Endodermal cell (in vitro differentiated cells): ENCODE results near the gene VIL1. TPM values are rescaled to one million over a fixed set of nuclear protein-coding genes. Genes with fewer than 3 reads are reported as not detected.

Experiments
- DNase-seq: peaks from one replicate; pipeline ENCODE4 v3.0.0-alpha.2; 2017
- H3K27ac ChIP-seq: 2 replicates; pipeline ENCODE4 v1.5.1; 2013; ENCODE audit warnings: mild to moderate bottlenecking, low read depth, low read length, moderate library complexity
- H3K27me3 ChIP-seq: 2 replicates; pipeline ENCODE4 v1.6.1; 2013; ENCODE audit warnings: mild to moderate bottlenecking, low read length, moderate library complexity; ENCODE audit not compliant: insufficient read depth, control insufficient read depth, poor library complexity, severe bottlenecking
- H3K36me3 ChIP-seq: 2 replicates; pipeline ENCODE4 v1.7.0; 2013; ENCODE audit warnings: mild to moderate bottlenecking, low read length, moderate library complexity; ENCODE audit not compliant: control insufficient read depth, insufficient read depth
- H3K4me1 ChIP-seq: one replicate; pipeline ENCODE4 v1.7.0; 2013; ENCODE audit warnings: low read length; ENCODE audit not compliant: control insufficient read depth, insufficient read depth
- H3K4me3 ChIP-seq: 2 replicates; pipeline ENCODE4 v1.5.1; 2013; ENCODE audit warnings: mild to moderate bottlenecking, low read length, moderate library complexity
- H3K9ac ChIP-seq: 2 replicates; pipeline ENCODE4 v1.6.1; 2013; ENCODE audit warnings: mild to moderate bottlenecking, low read length, moderate library complexity; ENCODE audit not compliant: poor library complexity, severe bottlenecking; ENCODE audit errors: extremely low read depth
- H3K9me3 ChIP-seq: 2 replicates; pipeline ENCODE4 v1.6.1; 2013; ENCODE audit warnings: mild to moderate bottlenecking, low read length, moderate library complexity; ENCODE audit not compliant: control insufficient read depth
- H3K27ac Mint-ChIP-seq: 2 replicates; pipeline ENCODE4 v1.8.0; 2020; ENCODE audit warnings: mixed read lengths
- H3K27me3 Mint-ChIP-seq: 2 replicates; pipeline ENCODE4 v1.8.0; 2021; ENCODE audit warnings: mild to moderate bottlenecking, mixed read lengths; ENCODE audit not compliant: insufficient read depth
- H3K36me3 Mint-ChIP-seq: 2 replicates; pipeline ENCODE4 v1.8.0; 2020; ENCODE audit warnings: low read depth, mixed read lengths
- H3K4me1 Mint-ChIP-seq: 2 replicates; pipeline ENCODE4 v1.8.0; 2020; ENCODE audit warnings: mixed read lengths
- H3K4me3 Mint-ChIP-seq: 2 replicates; pipeline ENCODE4 v1.8.0; 2020; ENCODE audit warnings: mild to moderate bottlenecking, moderate library complexity, mixed read lengths
- H3K9me3 Mint-ChIP-seq: 2 replicates; pipeline ENCODE4 v1.8.0; 2020; ENCODE audit warnings: mild to moderate bottlenecking, mixed read lengths
- WGBS, 2 experiments: methylation state at CpG; one replicate each; pipeline versions ENCODE4 v1.1.5 to v1.1.7; 2013; ENCODE audit warnings: missing lambda C conversion rate in 2 of 2, mixed read lengths in 1 of 2; ENCODE audit not compliant: insufficient coverage in 1 of 2, insufficient read length in 1 of 2; 5-methylcytosine and 5-hydroxymethylcytosine counted together
- total RNA-seq, 2 donors: library from RNA; stranded (reverse); fragmentation: NEBNext Ultra II Directional in 1 of 2; extraction: Animal tissue kit (Norgen Biotek cat#: 25700) in 1 of 2; gene quantifications; 2 replicates in 1 of 2; 3 replicates in 1 of 2; pipeline ENCODE4 v1.2.1, GENCODE V29; 2021
- TF ChIP-seq, protein P1 (sequence below): fragments of 200-600 bp; sonication (generic); conservative IDR thresholded peaks from 2 replicates; pipeline ENCODE4 v1.5.0; 2021; ENCODE audit warnings: antibody characterized with exemption, mild to moderate bottlenecking

Gene VIL1
- total RNA-seq, 2 donors from 2014 or later: 70.2 to 83.1 TPM

DNA sequence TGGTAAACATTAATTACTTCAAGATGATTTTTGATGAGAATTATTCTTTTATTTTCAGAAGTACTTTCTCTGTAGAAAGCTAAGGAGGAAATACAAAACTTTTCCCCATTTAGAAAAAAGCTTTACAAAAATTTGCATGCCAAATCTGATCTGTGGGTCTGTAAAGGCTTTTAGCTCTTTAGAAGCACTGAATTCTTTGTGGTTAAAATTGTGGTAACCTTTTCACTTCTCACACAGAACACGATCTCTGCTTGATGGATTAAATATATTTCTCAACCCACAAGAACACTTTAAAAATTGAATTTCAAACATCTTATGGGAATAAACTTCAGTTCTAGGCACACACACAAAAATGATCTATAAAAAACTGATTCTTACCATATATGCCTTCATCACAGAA lies 63.7 kb downstream of the VIL1 start:
- H3K36me3 Mint-ChIP-seq: peaks cover 44% of the 10 kb centered on the region

GRCh38 chr2:218485986-218486667 lies 67.2 kb downstream of the VIL1 start:
- TF ChIP-seq, protein P1, sequence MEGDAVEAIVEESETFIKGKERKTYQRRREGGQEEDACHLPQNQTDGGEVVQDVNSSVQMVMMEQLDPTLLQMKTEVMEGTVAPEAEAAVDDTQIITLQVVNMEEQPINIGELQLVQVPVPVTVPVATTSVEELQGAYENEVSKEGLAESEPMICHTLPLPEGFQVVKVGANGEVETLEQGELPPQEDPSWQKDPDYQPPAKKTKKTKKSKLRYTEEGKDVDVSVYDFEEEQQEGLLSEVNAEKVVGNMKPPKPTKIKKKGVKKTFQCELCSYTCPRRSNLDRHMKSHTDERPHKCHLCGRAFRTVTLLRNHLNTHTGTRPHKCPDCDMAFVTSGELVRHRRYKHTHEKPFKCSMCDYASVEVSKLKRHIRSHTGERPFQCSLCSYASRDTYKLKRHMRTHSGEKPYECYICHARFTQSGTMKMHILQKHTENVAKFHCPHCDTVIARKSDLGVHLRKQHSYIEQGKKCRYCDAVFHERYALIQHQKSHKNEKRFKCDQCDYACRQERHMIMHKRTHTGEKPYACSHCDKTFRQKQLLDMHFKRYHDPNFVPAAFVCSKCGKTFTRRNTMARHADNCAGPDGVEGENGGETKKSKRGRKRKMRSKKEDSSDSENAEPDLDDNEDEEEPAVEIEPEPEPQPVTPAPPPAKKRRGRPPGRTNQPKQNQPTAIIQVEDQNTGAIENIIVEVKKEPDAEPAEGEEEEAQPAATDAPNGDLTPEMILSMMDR: no peak
- Mint-ChIP-seq H3K27me3 (no peaks in the 10 kb centered on the region), H3K27ac (no peak overlapping the region), H3K36me3 (peaks cover 60% of the 10 kb centered on the region), H3K4me3 (no peak overlapping the region), H3K9me3 (no peaks in the 10 kb centered on the region), H3K4me1 (no peaks in the 10 kb centered on the region)
- no peaks in the 10 kb centered on the region for H3K9me3 ChIP-seq
- H3K4me1 ChIP-seq: no peaks in the 10 kb centered on the region
- no peaks in the 10 kb centered on the region for H3K27me3 ChIP-seq
- no peak overlapping the region for H3K9ac ChIP-seq
- H3K4me3 ChIP-seq: no peak overlapping the region
- no peak for DNase-seq
- 90 to 97% methylated on average over 5 to 7 of the region's 7 CpGs for WGBS, 2 experiments
- H3K27ac ChIP-seq: no peak overlapping the region
- H3K36me3 ChIP-seq: peaks cover 85% of the 10 kb centered on the region

More for the DNA sequence above, 63.7 kb downstream of the VIL1 start:
- no peak for DNase-seq
- 86% methylated on average over 1 of the region's 1 CpG; no CpG with 5 or more reads in 1 of the 2 experiments for WGBS, 2 experiments
- TF ChIP-seq, protein P1: no peak
- H3K4me3 Mint-ChIP-seq: no peak overlapping the region
- no peaks in the 10 kb centered on the region for H3K4me1 Mint-ChIP-seq
- peaks cover 75% of the 10 kb centered on the region for H3K36me3 ChIP-seq
- no peak overlapping the region for H3K9ac ChIP-seq
- H3K9me3 ChIP-seq: no peaks in the 10 kb centered on the region
- H3K4me3 ChIP-seq: no peak overlapping the region
- H3K27me3 ChIP-seq: no peaks in the 10 kb centered on the region
- no peaks in the 10 kb centered on the region for H3K27me3 Mint-ChIP-seq
- no peaks in the 10 kb centered on the region for H3K9me3 Mint-ChIP-seq
- no peak overlapping the region for H3K27ac ChIP-seq
- H3K4me1 ChIP-seq: no peaks in the 10 kb centered on the region
- H3K27ac Mint-ChIP-seq: no peak overlapping the region

DNA sequence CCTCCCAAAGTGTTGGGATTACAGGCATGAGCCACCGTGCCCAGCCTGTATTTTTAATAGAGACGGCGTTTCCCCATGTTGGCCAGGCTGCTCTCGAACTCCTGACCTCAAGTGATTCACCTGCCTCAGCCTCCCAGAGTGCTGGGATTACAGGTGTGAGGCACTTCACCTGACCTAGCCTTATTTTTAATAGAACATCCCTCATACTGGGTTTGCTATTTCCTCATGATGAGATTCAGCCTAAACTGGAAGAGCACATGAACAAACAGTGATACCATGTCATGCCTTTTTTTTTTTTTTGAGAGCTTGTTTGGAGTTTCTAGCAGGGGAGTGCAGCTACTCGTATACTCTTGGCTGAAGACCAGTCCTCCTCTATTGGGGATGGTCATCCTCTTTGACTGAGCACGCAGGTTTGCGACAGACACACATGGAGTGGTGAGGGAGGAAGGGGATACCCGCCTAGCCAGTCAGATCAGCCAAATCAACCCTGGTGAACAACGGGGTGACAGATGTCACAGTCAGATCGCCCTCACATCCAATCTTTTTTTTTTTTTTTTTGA lies 81.7 kb downstream of the VIL1 start:
- no peak for DNase-seq
- TF ChIP-seq, protein P1: no peak
- Mint-ChIP-seq H3K9me3 (no peaks in the 10 kb centered on the region), H3K4me3 (no peak overlapping the region), H3K4me1 (peaks cover 14% of the 10 kb centered on the region), H3K36me3 (peaks cover 36% of the 10 kb centered on the region), H3K27me3 (no peaks in the 10 kb centered on the region), H3K27ac (no peak overlapping the region)
- H3K9ac ChIP-seq: no peak overlapping the region
- no peak overlapping the region for H3K4me3 ChIP-seq
- no peaks in the 10 kb centered on the region for H3K9me3 ChIP-seq
- peaks cover 24% of the 10 kb centered on the region for H3K36me3 ChIP-seq
- H3K27me3 ChIP-seq: no peaks in the 10 kb centered on the region
- no peak overlapping the region for H3K27ac ChIP-seq
- H3K4me1 ChIP-seq: no peaks in the 10 kb centered on the region
- 89 to 90% methylated on average over 8 to 10 of the region's 10 CpGs for WGBS, 2 experiments
